ENCODE measurements around the gene RFWD3. TPM values are rescaled to one million over a fixed set of nuclear protein-coding genes. Genes with fewer than 3 reads are reported as not detected.

The RFWD3 gene
- total and polyA plus RNA-seq, 2 of the 8 experiments (the other 6 are each of a cell fraction or from before 2014, with no cell fraction given), result 67.1 to 114 TPM

GRCh38 chr16:74606521-74607309 is 60.0 kb downstream of the RFWD3 start, which contains the start of gene GLG1 (continued):
- TF ChIP-seq, protein P1, sequence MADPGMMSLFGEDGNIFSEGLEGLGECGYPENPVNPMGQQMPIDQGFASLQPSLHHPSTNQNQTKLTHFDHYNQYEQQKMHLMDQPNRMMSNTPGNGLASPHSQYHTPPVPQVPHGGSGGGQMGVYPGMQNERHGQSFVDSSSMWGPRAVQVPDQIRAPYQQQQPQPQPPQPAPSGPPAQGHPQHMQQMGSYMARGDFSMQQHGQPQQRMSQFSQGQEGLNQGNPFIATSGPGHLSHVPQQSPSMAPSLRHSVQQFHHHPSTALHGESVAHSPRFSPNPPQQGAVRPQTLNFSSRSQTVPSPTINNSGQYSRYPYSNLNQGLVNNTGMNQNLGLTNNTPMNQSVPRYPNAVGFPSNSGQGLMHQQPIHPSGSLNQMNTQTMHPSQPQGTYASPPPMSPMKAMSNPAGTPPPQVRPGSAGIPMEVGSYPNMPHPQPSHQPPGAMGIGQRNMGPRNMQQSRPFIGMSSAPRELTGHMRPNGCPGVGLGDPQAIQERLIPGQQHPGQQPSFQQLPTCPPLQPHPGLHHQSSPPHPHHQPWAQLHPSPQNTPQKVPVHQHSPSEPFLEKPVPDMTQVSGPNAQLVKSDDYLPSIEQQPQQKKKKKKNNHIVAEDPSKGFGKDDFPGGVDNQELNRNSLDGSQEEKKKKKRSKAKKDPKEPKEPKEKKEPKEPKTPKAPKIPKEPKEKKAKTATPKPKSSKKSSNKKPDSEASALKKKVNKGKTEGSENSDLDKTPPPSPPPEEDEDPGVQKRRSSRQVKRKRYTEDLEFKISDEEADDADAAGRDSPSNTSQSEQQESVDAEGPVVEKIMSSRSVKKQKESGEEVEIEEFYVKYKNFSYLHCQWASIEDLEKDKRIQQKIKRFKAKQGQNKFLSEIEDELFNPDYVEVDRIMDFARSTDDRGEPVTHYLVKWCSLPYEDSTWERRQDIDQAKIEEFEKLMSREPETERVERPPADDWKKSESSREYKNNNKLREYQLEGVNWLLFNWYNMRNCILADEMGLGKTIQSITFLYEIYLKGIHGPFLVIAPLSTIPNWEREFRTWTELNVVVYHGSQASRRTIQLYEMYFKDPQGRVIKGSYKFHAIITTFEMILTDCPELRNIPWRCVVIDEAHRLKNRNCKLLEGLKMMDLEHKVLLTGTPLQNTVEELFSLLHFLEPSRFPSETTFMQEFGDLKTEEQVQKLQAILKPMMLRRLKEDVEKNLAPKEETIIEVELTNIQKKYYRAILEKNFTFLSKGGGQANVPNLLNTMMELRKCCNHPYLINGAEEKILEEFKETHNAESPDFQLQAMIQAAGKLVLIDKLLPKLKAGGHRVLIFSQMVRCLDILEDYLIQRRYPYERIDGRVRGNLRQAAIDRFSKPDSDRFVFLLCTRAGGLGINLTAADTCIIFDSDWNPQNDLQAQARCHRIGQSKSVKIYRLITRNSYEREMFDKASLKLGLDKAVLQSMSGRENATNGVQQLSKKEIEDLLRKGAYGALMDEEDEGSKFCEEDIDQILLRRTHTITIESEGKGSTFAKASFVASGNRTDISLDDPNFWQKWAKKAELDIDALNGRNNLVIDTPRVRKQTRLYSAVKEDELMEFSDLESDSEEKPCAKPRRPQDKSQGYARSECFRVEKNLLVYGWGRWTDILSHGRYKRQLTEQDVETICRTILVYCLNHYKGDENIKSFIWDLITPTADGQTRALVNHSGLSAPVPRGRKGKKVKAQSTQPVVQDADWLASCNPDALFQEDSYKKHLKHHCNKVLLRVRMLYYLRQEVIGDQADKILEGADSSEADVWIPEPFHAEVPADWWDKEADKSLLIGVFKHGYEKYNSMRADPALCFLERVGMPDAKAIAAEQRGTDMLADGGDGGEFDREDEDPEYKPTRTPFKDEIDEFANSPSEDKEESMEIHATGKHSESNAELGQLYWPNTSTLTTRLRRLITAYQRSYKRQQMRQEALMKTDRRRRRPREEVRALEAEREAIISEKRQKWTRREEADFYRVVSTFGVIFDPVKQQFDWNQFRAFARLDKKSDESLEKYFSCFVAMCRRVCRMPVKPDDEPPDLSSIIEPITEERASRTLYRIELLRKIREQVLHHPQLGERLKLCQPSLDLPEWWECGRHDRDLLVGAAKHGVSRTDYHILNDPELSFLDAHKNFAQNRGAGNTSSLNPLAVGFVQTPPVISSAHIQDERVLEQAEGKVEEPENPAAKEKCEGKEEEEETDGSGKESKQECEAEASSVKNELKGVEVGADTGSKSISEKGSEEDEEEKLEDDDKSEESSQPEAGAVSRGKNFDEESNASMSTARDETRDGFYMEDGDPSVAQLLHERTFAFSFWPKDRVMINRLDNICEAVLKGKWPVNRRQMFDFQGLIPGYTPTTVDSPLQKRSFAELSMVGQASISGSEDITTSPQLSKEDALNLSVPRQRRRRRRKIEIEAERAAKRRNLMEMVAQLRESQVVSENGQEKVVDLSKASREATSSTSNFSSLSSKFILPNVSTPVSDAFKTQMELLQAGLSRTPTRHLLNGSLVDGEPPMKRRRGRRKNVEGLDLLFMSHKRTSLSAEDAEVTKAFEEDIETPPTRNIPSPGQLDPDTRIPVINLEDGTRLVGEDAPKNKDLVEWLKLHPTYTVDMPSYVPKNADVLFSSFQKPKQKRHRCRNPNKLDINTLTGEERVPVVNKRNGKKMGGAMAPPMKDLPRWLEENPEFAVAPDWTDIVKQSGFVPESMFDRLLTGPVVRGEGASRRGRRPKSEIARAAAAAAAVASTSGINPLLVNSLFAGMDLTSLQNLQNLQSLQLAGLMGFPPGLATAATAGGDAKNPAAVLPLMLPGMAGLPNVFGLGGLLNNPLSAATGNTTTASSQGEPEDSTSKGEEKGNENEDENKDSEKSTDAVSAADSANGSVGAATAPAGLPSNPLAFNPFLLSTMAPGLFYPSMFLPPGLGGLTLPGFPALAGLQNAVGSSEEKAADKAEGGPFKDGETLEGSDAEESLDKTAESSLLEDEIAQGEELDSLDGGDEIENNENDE (IDR thresholded peaks at IDR 0.05; ENCODE audit: insufficient replicate concordance, low read length), result no peak
- TF ChIP-seq KDM1A (IDR thresholded peaks at IDR 0.05; ENCODE audit: borderline replicate concordance, low read length) (0 out of 2 replicates have a peak, but pooled peaks have one; percentile 49), SP1 (IDR thresholded peaks at IDR 0.05; ENCODE audit: low read depth, low read length) (no peak), GABPA (IDR thresholded peaks at IDR 0.05; ENCODE audit: borderline replicate concordance, insufficient read depth, low read length) (no peak), RNF2 (IDR thresholded peaks at IDR 0.05; ENCODE audit: borderline replicate concordance, low read depth, low read length, missing control alignments, poor library complexity, severe bottlenecking) (no peak), ASH2L (IDR thresholded peaks at IDR 0.05; ENCODE audit: low read length) (peak; percentile 99), BCL11A (IDR thresholded peaks at IDR 0.05; ENCODE audit: low read depth in 2 of 2, low read length in 2 of 2) (no peak), TBP (IDR thresholded peaks at IDR 0.05; ENCODE audit: low read depth, low read length) (peak; percentile 80)
- TF ChIP-seq, protein P2, sequence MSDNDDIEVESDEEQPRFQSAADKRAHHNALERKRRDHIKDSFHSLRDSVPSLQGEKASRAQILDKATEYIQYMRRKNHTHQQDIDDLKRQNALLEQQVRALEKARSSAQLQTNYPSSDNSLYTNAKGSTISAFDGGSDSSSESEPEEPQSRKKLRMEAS (IDR thresholded peaks at IDR 0.05), result peak; percentile 75

Data from H1 (cell line).